MM.1S (cell line): ENCODE measurements around the gene CLEC3B.

Source experiments
- DNase-seq: peaks from one replicate; pipeline ENCODE4 v3.0.0-alpha.2; 2015
- H2AFZ ChIP-seq: fragments of 300-600 bp; sonication (generic); 2 replicates; pipeline ENCODE4 v1.6.0; 2016; ENCODE audit warnings: antibody characterized with exemption, low read length
- H3F3A ChIP-seq: fragments of 300-600 bp; sonication (generic); 2 replicates; pipeline ENCODE4 v1.6.1; 2016; ENCODE audit warnings: mild to moderate bottlenecking, antibody characterized with exemption, low read length, moderate library complexity, mixed read lengths; ENCODE audit not compliant: insufficient read depth
- H3K27ac ChIP-seq: fragments of 300-600 bp; sonication (generic); 2 replicates; pipeline ENCODE4 v1.5.1; 2016; ENCODE audit warnings: mild to moderate bottlenecking, low read length
- H3K27me3 ChIP-seq: fragments of 300-600 bp; sonication (generic); replicated peaks from 2 replicates; pipeline ENCODE4 v1.6.0; 2016; ENCODE audit warnings: low read length; ENCODE audit not compliant: insufficient read depth
- H3K36me3 ChIP-seq: fragments of 300-600 bp; sonication (generic); replicated peaks from 2 replicates; pipeline ENCODE4 v1.6.1; 2016; ENCODE audit warnings: mild to moderate bottlenecking, low read length, mixed read lengths; ENCODE audit not compliant: insufficient read depth
- H3K4me1 ChIP-seq: fragments of 300-600 bp; sonication (generic); 2 replicates; pipeline ENCODE4 v1.6.1; 2016; ENCODE audit warnings: low read length, mixed read lengths
- H3K4me2 ChIP-seq: fragments of 300-600 bp; sonication (generic); 2 replicates; pipeline ENCODE4 v1.6.0; 2016; ENCODE audit warnings: low read depth, low read length
- H3K4me3 ChIP-seq: fragments of 300-600 bp; sonication (generic); 2 replicates; pipeline ENCODE4 v1.5.1; 2016; ENCODE audit warnings: low read length, mixed read lengths
- H3K79me2 ChIP-seq: fragments of 300-600 bp; sonication (generic); 2 replicates; pipeline ENCODE4 v1.6.1; 2016; ENCODE audit warnings: mixed run types, low read length, mixed read lengths
- H3K9ac ChIP-seq: fragments of 300-600 bp; sonication (generic); 2 replicates; pipeline ENCODE4 v1.6.1; 2016; ENCODE audit warnings: low read length, mixed read lengths
- H3K9me2 ChIP-seq: fragments of 300-600 bp; sonication (generic); replicated peaks from 2 replicates; pipeline ENCODE4 v1.6.1; 2016; ENCODE audit warnings: mild to moderate bottlenecking, low read length, mixed read lengths; ENCODE audit not compliant: insufficient read depth
- H3K9me3 ChIP-seq: fragments of 300-600 bp; sonication (generic); replicated peaks from 2 replicates; pipeline ENCODE4 v1.6.1; 2016; ENCODE audit warnings: mild to moderate bottlenecking, low read length, mixed read lengths; ENCODE audit not compliant: insufficient read depth
- H4K20me1 ChIP-seq: fragments of 300-600 bp; sonication (generic); 2 replicates; pipeline ENCODE4 v1.6.1; 2016; ENCODE audit warnings: mild to moderate bottlenecking, low read length, moderate library complexity, mixed read lengths; ENCODE audit not compliant: insufficient read depth
- EZH2 ChIP-seq: fragments of 300-600 bp; sonication (generic); optimal IDR thresholded peaks from 2 replicates; pipeline ENCODE3; 2017; ENCODE audit warnings: low read depth, mild to moderate bottlenecking, antibody characterized with exemption, low read length, mixed read lengths
- EZH2phosphoT487 ChIP-seq: fragments of 300-600 bp; sonication (generic); IDR thresholded peaks from 2 replicates; pipeline ENCODE4 v1.6.1; 2018; ENCODE audit warnings: antibody characterized with exemption, low read length
- TF ChIP-seq, protein P1 (sequence below): fragments of 300-600 bp; sonication (generic); IDR thresholded peaks from 2 replicates; pipeline ENCODE4 v1.5.1; 2016; ENCODE audit warnings: antibody characterized with exemption, low read length, mixed read lengths

The CLEC3B gene

DNA sequence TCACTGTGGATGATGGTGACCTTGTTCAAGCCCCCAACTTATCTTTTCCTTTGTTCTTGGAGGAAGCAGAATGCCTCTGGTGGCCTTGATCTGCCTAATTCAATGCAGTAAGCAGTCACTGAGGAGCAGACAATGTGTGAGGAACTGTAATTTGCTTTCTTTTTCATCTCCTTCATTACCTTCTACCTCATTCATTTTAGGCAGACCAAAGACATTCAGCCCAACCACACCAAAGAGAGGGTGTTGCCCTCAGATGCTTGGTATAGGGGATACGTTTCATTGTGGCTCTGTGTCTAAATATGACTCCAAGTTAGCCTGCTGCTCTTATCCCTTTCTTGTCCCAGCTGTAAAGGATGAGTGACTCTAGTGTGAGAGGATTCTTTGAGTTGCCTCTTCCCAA is 34.8 kb upstream of the CLEC3B start:
- Histone ChIP-seq H3K4me2 (no peak overlapping the region), H2AFZ (no peak overlapping the region), H3F3A (no peaks in the 10 kb centered on the region), H3K27me3 (no peaks in the 10 kb centered on the region), H3K4me1 (no peaks in the 10 kb centered on the region), H4K20me1 (no peaks in the 10 kb centered on the region), H3K27ac (no peak overlapping the region), H3K4me3 (no peak overlapping the region), H3K9ac (no peak overlapping the region), H3K79me2 (peaks cover 49% of the 10 kb centered on the region), H3K36me3 (peaks cover 7% of the 10 kb centered on the region), H3K9me3 (no peaks in the 10 kb centered on the region), H3K9me2 (no peaks in the 10 kb centered on the region)
- TF ChIP-seq EZH2 (no peak), EZH2phosphoT487 (no peak)
- TF ChIP-seq, protein P1, sequence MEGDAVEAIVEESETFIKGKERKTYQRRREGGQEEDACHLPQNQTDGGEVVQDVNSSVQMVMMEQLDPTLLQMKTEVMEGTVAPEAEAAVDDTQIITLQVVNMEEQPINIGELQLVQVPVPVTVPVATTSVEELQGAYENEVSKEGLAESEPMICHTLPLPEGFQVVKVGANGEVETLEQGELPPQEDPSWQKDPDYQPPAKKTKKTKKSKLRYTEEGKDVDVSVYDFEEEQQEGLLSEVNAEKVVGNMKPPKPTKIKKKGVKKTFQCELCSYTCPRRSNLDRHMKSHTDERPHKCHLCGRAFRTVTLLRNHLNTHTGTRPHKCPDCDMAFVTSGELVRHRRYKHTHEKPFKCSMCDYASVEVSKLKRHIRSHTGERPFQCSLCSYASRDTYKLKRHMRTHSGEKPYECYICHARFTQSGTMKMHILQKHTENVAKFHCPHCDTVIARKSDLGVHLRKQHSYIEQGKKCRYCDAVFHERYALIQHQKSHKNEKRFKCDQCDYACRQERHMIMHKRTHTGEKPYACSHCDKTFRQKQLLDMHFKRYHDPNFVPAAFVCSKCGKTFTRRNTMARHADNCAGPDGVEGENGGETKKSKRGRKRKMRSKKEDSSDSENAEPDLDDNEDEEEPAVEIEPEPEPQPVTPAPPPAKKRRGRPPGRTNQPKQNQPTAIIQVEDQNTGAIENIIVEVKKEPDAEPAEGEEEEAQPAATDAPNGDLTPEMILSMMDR = no peak
- no peak for DNase-seq

DNA sequence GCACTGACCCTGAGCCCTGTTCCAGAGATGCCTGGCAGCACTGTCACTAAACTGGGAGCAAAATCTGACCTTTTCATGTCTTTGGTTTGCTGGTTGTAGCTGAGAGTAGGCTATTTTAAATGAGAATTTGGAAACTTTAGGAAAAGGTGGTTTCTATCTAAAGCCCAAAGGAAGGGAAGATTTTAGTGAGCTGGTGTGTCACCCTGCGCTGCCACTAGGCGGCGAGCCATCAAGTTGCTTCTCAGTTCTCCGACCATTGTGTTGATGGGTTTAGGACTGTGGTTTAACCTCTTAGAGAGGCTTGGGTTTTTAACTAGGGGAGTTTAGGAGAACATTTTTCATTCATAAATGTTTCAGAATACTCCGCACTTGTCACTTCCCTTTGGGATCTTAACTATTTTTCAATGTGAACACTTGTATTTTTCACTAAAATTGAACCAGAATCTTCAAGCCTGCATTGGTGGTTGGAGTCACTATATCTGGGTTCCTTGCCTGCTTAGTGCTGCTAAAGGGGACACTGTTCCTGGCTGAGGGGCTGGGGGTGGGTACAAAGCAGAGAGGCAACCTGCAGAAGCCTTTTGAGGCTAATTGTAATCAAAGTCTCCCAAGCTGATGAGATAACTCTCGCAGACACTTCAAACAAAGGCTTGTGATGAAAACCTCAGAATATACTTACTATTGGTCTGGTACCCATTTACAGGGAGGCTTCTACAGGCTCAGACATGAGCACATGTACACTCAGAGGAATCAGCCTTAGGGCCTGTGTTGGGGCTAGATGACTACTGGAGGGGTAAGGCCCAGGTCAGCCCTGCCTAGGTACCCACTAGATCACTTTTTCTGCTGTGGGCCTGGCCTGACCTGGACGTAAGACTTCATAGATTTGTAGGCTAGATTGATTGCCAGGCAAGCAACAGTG is 33.3 kb upstream of the CLEC3B start:
- DNase-seq = no peak
- H3K9ac ChIP-seq = no peak overlapping the region
- no peaks in the 10 kb centered on the region for H3K9me2 ChIP-seq
- H3K79me2 ChIP-seq = peaks cover 34% of the 10 kb centered on the region
- peaks cover 11% of the 10 kb centered on the region for H3K36me3 ChIP-seq
- no peak overlapping the region for H3K4me2 ChIP-seq
- no peak overlapping the region for H3K4me3 ChIP-seq
- H4K20me1 ChIP-seq = no peaks in the 10 kb centered on the region
- no peaks in the 10 kb centered on the region for H3K27me3 ChIP-seq
- no peak overlapping the region for H2AFZ ChIP-seq
- H3K9me3 ChIP-seq = no peaks in the 10 kb centered on the region
- TF ChIP-seq EZH2 = no peak
- TF ChIP-seq, protein P1 = peak; percentile 88
- no peak for TF ChIP-seq EZH2phosphoT487
- no peaks in the 10 kb centered on the region for H3F3A ChIP-seq
- no peaks in the 10 kb centered on the region for H3K4me1 ChIP-seq
- no peak overlapping the region for H3K27ac ChIP-seq

DNA sequence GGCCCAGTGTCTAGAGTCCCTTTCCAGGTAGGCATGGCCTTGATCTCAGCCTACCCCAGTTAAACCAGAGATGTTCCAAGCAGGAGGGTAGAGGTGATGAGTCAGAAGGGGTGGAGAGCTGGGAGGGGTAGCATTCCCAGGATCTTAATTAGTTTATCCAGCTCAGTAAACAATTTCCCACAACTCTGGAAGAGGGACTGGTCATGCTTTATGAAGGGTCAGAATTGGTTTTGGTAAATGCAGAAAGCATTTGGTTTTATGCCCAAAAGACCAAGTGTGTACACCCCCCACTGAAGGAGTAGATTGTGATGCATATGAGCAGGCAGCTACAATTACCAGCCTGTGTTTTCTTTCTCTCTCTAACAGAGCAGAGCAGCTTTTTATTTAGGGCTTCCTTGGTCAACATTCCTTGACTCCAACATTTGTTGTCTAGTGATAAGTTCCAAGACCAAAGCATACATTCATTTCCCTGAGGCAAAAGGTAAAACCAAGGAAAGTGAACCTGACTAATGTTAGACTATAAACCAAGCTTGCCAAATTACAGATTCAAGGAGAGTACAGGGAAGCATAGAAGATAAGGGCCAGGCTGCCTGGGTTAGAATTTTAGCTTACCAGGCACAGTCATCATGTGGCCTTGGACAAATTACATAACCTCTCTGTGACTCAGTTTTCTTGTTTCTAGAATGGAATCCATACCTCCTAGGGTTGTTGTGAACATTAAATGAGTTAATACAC is 32.5 kb upstream of the CLEC3B start:
- no peak overlapping the region for H3K4me3 ChIP-seq
- H3K9me2 ChIP-seq = no peaks in the 10 kb centered on the region
- TF ChIP-seq EZH2phosphoT487 (no peak), EZH2 (no peak)
- TF ChIP-seq, protein P1 = no peak
- no peak overlapping the region for H2AFZ ChIP-seq
- H3K27me3 ChIP-seq = no peaks in the 10 kb centered on the region
- peaks cover 27% of the 10 kb centered on the region for H3K79me2 ChIP-seq
- no peak for DNase-seq
- no peak overlapping the region for H3K4me2 ChIP-seq
- no peak overlapping the region for H3K27ac ChIP-seq
- H3K36me3 ChIP-seq = peaks cover 15% of the 10 kb centered on the region
- H3K4me1 ChIP-seq = no peaks in the 10 kb centered on the region
- H3F3A ChIP-seq = no peaks in the 10 kb centered on the region
- no peaks in the 10 kb centered on the region for H3K9me3 ChIP-seq
- H3K9ac ChIP-seq = no peak overlapping the region
- no peaks in the 10 kb centered on the region for H4K20me1 ChIP-seq
